Measurements from ENCODE around the gene GK.
"Not testable (repeated sequence)": the region's sequence is repeated elsewhere in the genome, so short reads cannot be mapped to it uniquely, and the experiment has no call there.

Gene GK

DNA sequence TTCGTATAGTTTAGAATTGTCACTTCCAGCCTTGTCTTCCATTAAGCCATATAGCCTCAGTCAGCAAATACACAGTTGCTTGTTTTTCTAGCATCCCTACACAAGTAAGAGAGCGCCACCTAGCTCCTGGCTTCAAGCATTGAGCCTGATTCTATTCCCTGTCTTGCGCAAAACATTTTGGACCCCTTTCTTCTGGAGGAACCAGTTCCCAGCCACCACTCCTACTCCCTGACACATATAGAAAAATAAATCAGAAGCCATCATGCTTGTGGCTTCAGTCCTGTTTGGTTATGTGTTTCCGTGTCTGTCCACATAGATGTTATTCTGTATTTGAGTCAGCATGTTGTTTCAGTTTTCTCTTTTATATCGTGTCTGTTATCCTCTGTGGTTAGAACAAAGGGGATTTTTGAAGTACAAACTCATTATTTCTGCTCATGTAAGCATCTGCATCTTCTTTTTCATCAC is 59.9 kb downstream of the GK start:
- peak; percentile 56 for DNase-seq

DNA sequence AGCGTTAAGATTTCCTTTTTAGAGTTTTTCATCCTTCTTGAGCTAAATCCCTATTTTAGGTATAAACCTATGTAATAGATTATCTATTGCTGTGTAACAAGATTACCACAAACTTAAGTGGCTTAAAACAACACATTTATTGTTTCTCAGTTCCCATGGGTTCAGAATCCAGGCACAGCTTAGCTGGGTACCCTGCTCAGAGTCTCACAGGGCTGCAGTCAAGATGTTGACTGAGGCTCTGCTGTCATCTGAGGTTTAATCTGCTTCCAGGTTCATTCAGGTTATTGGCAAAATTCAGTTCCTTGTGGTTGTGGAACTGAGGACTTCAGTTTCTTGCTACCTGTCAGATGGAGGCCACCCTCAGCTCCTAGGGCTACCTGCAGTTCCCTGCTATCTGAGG is 60.9 kb downstream of the GK start:
- no peak for DNase-seq

DNA sequence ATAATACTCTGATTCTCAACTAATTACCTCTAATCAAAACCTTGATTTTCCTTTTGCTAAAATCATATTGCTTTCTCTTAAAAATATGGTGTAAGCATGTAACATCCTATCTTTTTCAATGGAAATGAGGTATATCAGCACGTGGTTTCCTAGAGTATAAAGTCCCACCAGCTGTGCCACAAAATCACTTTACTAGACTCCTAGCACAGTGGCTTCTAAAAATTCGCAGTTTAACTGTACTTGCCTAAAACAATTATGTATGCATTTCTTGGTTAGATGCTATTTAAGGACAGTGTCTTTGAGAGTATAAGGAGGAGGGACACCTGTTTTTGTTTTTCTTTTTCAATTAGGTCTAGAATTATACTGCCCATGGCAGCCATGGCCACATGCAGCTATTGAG is 62.8 kb downstream of the GK start:
- DNase-seq, result no peak

- DNase-seq, result no peak
Measured at GRCh38 chrX:30733852-30734660, 80.8 kb downstream of the GK start.

DNA sequence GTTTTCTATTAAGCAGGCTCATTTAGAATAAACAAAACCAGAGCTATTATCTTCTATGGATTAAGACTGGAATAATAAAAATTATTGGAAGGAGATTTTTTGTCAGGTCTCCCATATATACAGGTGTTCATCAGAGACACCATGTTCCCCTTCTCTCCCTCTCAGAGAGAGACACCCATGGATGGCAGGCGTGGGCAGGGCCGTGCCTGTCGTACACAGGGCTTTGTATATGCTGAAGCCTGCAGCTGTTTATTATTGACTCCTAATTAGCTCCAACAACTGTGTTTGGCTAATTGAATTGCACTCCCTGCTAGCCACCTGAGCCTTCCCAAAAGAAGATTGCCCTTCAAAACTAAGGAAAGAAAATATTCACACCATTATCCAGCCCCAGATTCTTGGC is 81.6 kb downstream of the GK start:
- no peak for DNase-seq

- peak; percentile 44 for DNase-seq
Measured at GRCh38 chrX:30735839-30736238, 82.6 kb downstream of the GK start.

- DNase-seq, result no peak
Measured at GRCh38 chrX:30741545-30741944, 88.3 kb downstream of the GK start.

DNA sequence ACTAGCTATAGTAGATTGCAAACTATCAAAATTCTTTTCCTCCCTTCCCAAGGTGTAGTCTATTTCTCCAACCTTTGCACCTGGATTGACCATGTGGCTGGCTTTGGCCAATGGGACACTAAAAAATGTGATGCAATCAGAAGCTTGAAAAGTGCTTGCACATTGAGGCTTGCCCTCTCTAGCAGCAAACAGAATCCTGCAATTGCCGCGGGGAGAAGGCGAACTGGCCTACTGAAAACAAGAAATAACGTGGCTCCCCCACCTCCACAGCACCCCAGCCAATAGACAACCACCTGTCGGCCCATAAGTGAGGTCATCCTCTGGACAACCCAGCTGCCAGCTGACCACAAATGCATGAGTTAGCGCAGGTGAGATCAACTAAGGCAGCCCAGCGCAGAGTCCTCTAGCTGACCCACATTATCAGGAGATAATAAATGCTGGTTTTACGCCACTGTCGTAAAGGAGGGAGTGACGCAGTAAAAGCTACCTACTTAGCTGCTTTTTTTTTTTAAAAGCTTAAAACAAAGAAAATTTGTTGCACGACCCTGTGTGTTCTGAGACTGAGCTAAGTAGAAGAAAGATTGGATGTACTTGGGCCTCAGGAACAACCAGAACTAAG is 95.2 kb downstream of the GK start:
- no peak for DNase-seq

- no peak for DNase-seq
Measured at GRCh38 chrX:30751497-30751896, 98.3 kb downstream of the GK start.

DNA sequence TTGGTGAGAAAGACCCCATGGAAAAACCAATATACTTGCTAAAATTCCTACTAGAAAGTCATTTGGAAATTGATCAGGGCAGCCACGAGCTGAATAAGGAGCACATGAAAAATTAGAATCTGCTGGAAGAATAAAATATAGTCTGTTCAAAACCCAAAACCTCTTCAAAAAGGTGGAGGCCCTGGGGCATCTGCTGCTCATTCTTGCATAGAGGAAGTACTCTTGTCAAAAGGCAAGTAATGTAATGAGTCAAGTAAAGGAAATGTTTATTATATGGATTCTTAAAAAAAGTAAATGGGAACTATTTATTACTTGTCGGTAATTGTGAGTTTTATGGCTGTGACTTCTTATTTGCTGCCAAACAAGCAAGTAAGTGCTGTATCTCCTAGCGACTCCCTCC is 109.5 kb downstream of the GK start:
- DNase-seq, result no peak

GRCh38 chrX:30773764-30774163 is 120.5 kb downstream of the GK start:
- not testable (repeated sequence) for DNase-seq

DNA sequence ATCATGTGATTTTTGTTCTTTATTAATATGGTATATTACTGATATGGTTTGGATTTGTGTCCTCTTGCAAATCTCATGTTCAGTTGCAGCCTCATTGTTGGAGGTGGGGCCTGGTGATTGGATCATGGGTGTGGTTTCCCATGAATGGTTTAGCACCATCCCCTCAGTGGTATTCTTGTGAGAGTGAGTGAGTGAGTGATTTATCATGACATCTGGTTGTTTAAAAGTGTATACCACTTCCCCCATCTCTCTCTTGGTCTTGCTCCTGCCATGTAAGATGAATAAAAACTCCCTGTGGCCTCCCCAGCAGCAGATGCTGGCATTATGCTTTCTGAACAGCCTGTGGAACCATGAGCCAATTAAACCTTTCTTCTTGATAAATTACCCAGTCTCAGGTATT is 124.4 kb downstream of the GK start:
- no peak for DNase-seq

DNA sequence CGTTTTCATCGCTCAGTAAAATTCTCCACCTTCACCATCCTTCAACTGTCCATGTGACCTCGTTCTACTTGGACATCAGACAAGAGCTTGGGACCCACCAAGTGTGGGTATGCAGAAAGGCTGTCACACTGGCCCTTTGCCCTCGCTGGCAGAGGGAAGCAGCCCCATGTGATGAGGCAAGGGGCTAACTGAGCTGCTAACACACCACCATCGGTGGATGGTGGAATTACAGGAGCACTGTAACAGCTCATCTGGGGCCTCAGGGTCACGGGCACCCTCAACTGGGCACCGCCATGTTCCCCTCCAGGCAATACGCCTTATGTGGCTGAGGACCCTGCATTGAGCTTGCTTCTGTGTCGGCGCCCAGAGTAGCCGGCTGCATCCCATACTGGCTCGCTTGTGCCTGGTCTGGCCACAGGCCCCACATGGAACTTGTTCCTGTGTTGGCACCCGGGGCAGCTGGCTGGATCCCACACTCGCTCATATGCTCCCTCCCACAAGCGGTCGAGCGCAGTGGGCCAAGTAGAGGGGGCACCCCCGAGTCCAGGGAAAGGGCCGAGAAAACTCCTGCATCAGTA is 126.3 kb downstream of the GK start:
- no peak for DNase-seq
